Astrocyte (in vitro differentiated cells and primary cell): ENCODE measurements around the gene C18orf32.

Experiments used
- CTCF ChIP-seq: IDR thresholded peaks from 2 replicates; pipeline ENCODE4 v1.5.1; 2011; ENCODE audit warnings: low read depth, mild to moderate bottlenecking, inconsistent platforms, low read length, moderate library complexity; ENCODE audit not compliant: insufficient read depth
- EZH2 ChIP-seq: IDR thresholded peaks from 2 replicates; pipeline ENCODE4 v1.6.1; 2012; ENCODE audit warnings: mild to moderate bottlenecking, low read length, inconsistent platforms; ENCODE audit not compliant: insufficient read depth

GRCh38 chr18:49460976-49461601 is 25.9 kb downstream of the C18orf32 start:
- TF ChIP-seq CTCF, result no peak
- no peak for TF ChIP-seq EZH2
